HEK293 (cell line): Measurements from ENCODE around the gene PLEKHF1.

Experiments used
- CTCF ChIP-seq: fragments of 450-650 bp; formaldehyde crosslinking; IDR thresholded peaks from 2 replicates; pipeline ENCODE4 v1.5.1; 2016; ENCODE audit warnings: missing biosample characterization, missing genetic modification characterization
- HOXA7 ChIP-seq: sonication (generic); formaldehyde crosslinking; IDR thresholded peaks from 2 replicates; pipeline ENCODE4 v1.8.1; 2022; ENCODE audit warnings: missing genetic modification reagents, borderline replicate concordance
- HOXD13 ChIP-seq: sonication (generic); formaldehyde crosslinking; IDR thresholded peaks from 2 replicates; pipeline ENCODE4 v1.8.0; 2022; ENCODE audit warnings: missing genetic modification reagents, borderline replicate concordance
- ZBTB48 ChIP-seq: fragments of 450-650 bp; formaldehyde crosslinking; IDR thresholded peaks from 2 replicates; pipeline ENCODE4 v1.5.1; 2016; ENCODE audit warnings: missing biosample characterization, missing genetic modification characterization
- ZIC2 ChIP-seq: fragments of 450-650 bp; formaldehyde crosslinking; IDR thresholded peaks from 2 replicates; pipeline ENCODE4 v1.5.1; 2016; ENCODE audit warnings: missing biosample characterization, missing genetic modification characterization
- ZNF114 ChIP-seq: fragments of 450-650 bp; formaldehyde crosslinking; IDR thresholded peaks from 2 replicates; pipeline ENCODE4 v1.5.0; 2017; ENCODE audit warnings: missing biosample characterization, missing genetic modification characterization
- ZNF501 ChIP-seq: fragments of 450-650 bp; formaldehyde crosslinking; IDR thresholded peaks from 2 replicates; pipeline ENCODE4 v1.5.1; 2016; ENCODE audit warnings: missing biosample characterization, missing genetic modification characterization
- ZNF555 ChIP-seq: fragments of 450-650 bp; formaldehyde crosslinking; conservative IDR thresholded peaks from 2 replicates; pipeline ENCODE4 v1.5.1; 2017; ENCODE audit warnings: missing biosample characterization, mild to moderate bottlenecking, missing genetic modification characterization, inconsistent platforms
- ZNF558 ChIP-seq: fragments of 450-650 bp; formaldehyde crosslinking; IDR thresholded peaks from 2 replicates; pipeline ENCODE4 v1.5.1; 2016; ENCODE audit warnings: missing biosample characterization, missing genetic modification characterization
- ZNF777 ChIP-seq: fragments of 450-650 bp; formaldehyde crosslinking; IDR thresholded peaks from 2 replicates; pipeline ENCODE4 v1.5.1; 2017; ENCODE audit warnings: missing biosample characterization, missing genetic modification characterization, borderline replicate concordance

GRCh38 chr19:29678484-29679106, 13.3 kb downstream of the PLEKHF1 start:
- no peak for TF ChIP-seq ZNF777
- TF ChIP-seq ZIC2: no peak
- TF ChIP-seq HOXA7 (CRISPR knock-in tag): no peak
- no peak for TF ChIP-seq ZNF555
- no peak for TF ChIP-seq CTCF (tag by site-specific recombination)
- no peak for TF ChIP-seq ZNF501 (tag by site-specific recombination)
- TF ChIP-seq HOXD13 (CRISPR knock-in tag): no peak
- no peak for TF ChIP-seq ZNF558 (tag by site-specific recombination)
- no peak for TF ChIP-seq ZBTB48 (tag by site-specific recombination)
- TF ChIP-seq ZNF114 (tag by site-specific recombination): no peak
